GM18907 (cell line): ENCODE results near the gene DMBT1.

Experiments
- ATAC-seq: cut with Tn5 transposase; IDR thresholded peaks from one replicate; pipeline ENCODE4 v1.9.1; 2021; ENCODE audit warnings: mild to moderate bottlenecking, moderate library complexity; ENCODE audit not compliant: unreplicated experiment

Gene DMBT1

DNA sequence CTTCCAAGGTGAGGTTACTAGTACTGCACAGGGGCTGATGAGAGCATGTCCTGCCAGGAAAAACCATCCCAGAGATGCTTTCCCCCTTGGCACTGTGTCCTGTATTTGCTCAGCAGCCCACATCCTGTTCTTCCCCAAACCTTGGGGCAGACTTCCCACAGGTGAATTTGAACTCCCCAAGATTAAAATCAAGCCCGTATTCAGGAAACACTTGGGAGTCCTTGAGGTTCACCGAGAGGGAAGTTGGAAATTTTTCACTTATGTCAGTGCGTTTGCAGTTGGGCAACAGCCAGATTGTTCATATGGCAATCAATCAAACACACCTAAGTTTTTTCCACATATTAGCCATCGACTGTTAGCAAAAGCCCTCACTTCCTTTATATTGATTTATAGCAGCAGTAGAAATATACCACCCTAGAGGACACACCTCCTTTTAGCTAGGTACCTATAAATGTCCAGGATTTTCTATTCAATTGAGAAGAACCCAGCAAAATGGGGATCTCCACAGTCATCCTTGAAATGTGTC is at the start of gene DMBT1:
Gene DMBT1 (plus strand): TSS at position 476 of the 526 bp plus-strand sequence. CDS start 17 bp downstream, at position 493.
- no peak for ATAC-seq

DNA sequence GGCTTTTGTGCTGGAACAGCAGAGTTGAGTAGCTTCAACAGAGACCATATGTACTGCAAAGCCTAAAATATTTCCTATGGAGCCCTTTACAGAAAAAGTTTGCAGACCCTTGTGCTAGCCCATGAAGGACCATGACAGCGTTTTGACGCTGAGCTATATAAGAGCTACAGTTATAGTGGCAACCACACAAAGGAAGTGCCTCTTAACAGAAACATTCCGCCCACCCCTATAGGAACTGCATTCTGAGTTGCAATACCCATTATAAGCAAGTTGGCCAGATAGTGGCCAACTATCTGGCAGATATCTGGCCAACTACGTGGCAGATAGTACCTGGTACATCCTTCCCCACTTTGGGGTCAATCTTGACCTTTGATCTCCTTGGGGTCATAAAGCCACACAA is 47.5 kb upstream of the DMBT1 start:
- no peak for ATAC-seq

DNA sequence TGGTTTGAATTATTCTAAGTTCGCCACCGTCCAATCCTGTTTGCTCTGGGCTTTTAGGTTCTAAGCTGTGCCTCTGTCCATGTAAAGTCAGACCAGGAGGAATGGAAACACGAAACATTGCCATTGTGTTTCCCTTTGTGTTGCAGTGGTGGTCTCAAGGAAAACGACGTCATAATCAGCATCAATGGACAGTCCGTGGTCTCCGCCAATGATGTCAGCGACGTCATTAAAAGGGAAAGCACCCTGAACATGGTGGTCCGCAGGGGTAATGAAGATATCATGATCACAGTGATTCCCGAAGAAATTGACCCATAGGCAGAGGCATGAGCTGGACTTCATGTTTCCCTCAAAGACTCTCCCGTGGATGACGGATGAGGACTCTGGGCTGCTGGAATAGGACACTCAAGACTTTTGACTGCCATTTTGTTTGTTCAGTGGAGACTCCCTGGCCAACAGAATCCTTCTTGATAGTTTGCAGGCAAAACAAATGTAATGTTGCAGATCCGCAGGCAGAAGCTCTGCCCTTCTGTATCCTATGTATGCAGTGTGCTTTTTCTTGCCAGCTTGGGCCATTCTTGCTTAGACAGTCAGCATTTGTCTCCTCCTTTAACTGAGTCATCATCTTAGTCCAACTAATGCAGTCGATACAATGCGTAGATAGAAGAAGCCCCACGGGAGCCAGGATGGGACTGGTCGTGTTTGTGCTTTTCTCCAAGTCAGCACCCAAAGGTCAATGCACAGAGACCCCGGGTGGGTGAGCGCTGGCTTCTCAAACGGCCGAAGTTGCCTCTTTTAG is 46.3 kb upstream of the DMBT1 start:
- no peak for ATAC-seq

DNA sequence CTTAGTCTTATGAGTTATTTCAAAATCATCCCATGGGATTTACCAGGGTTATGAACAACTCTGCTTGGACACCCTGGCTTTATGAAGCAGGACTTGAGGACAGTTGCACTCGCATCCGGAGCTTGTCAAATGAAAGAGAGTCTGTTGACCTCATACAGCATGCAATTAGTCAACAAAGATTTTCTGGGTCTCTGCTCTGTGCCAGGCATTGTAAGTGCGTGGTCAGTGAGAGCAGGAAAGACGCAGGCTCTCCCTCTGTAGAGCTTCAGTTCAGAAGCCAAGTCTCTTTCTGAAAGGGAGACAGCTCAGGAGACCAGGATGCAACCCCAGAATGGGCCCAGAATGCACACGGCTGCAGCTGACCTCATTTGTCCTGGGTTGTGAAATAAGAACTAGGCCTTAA is 45.5 kb upstream of the DMBT1 start:
- no peak for ATAC-seq

DNA sequence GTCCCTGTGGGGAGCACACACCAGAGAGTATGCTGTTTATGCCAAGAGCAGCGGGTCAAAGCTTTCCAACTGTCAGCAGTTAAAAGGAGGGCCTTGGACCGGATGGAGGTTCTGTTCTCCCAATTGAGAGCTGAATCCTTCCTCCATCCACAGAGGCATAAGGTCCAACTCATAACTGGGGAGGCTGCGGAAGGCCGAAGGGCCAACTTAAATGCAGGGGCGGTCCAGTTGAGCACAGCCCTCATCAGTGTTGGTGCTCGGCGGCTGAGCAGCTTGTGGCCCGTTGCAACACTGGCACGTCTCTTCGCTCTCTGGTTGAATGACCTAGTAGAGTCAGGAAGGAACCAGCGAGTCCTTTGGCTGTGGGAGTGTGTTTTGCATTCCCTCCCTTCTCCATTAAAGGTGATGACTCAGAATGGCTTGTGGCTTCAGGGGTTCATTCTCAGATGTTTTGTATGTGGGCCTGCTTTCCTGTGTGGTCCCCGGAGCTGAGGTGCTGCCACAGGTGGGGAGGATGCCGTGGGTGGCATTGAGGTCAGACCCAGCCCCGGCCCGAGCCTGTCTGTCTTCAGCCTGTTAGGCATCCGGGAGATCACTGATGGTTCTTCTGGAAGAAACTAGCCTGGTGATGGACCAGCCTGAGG is 44.8 kb upstream of the DMBT1 start:
- no peak for ATAC-seq

DNA sequence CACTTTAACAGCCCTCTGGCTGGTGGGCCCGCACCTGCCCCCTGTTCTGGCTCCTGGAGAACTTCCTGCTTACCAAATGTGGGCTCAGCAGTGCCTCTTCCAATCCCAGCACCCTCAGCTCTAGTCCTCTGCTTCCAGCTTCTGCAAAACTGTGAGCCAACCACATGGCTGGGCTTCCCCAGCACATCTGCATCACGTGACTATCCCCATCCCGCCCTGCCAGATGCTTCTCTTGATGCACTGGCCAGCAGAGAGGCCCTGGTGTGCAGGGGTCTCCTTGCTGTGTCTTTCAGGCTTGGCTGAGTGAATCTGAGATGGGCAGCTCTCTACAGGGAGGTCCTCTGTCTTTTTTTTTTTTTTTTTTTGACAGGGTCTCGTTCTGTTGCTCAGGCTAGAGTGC is 43.8 kb upstream of the DMBT1 start:
- no peak for ATAC-seq

DNA sequence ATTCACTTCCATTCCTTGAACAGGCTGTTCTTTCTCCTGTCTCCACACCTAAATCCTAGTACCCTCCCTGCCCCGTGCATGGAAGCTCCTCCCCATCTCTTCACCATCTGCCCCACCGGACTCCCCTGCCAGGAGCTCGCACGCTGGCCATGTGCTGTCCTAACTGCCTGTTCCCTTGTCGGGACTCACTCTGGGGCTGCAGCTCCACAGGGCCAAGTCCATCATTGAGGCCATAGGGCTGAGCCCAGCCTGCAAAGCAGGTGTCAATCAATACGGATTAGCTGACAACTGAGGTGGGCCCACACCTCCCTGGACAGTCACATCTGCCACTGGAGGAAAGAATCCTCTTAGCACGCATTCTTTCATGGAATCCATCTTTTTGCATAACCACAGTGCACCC is 41.4 kb upstream of the DMBT1 start:
- no peak for ATAC-seq

DNA sequence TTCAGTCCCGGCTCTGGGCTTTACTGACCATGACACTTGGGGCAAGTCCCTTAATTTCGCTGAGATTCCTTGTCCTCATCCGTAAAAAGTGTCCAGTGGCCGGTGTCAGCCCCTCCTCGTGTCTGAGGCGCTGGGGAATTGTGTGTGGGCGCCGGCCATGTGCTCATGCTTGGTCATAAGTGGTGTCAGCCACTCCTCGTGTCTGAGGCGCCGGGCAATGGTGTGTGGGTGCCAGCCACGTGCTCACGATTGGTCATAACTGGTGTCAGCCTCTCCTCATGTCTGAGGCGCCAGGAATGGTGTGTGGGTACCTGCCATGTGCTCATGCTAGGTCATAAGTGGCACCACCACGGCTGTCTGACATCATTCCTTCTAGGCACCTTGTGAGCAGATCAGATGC is 40.7 kb upstream of the DMBT1 start:
- ATAC-seq, result no peak

DNA sequence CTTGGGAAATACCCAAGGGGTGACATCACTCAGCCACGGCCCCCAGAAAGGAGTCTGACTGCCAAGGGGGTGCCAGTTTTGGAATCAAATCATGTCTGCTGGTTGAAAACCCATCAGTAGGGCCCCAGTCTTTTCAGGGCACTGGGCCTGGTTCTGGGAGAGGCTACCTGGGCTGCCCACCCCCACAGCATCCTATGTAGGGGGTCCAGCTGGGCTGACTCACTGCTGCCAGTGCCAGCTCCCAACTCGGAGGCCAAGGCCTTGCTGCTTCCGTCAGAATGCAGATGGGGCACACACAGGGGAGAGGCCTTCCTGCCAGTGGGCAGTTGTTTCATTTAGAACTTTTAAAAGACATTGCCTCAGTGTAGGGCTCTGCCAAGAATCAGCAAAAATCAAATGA is 39.5 kb upstream of the DMBT1 start:
- ATAC-seq, result no peak

DNA sequence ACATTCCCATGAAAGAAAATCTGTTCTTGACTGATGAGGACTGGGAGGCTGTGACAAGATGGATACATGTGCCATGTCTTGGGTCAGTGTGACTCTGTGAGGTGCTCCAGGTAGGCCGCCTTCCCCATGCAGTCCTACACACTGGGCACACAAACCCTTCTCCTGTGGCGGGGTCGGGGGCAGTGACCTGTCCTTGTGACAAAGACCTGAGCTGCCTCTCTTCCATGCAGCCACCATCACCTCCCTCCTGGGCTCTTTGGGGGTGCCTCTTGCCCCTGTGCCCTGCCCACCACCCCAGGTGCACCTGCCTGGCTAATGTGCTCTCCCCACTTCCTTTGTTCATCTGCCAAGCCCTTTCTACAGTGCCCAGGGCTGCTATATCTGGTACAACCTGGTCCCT is 35.7 kb upstream of the DMBT1 start:
- no peak for ATAC-seq

DNA sequence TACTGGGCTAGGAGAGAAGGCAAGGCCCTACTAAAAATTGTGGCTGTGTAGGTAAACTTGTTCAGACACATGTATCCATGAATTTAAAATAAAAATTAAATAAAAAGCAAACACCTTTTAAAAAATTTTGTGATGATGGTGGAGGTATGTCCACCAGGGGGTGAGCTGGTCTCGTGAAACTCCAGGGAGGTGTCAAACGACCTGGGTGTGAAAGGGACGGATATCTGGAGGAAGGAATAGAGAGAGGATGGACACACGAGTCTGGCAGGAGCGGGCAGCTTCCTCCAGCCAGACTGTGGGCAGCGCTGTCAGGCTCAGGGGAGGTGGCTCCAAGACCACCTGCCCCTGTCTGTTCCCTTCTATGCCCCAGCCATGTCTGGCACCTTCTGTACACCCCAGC is 34.8 kb upstream of the DMBT1 start:
- ATAC-seq, result no peak

DNA sequence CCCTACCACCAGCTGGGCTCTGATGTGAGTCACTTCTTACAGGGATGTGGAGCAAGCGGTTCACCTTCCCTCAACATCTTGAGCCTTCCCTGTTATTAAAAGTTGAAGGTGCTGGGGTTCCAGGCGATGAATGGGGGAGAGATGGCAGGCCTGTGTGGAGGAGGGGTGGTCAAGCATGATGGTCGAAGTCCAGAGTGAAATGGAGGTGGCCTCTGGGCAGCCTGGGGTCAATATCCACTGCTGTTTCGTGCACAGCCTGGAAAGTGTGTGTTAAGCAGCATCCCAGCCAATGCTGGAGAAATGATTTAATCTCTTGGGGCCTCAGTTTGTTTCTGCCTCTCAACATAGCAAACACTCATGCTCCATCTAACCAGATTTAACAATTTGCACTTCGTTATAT is 33.7 kb upstream of the DMBT1 start:
- ATAC-seq, result no peak

DNA sequence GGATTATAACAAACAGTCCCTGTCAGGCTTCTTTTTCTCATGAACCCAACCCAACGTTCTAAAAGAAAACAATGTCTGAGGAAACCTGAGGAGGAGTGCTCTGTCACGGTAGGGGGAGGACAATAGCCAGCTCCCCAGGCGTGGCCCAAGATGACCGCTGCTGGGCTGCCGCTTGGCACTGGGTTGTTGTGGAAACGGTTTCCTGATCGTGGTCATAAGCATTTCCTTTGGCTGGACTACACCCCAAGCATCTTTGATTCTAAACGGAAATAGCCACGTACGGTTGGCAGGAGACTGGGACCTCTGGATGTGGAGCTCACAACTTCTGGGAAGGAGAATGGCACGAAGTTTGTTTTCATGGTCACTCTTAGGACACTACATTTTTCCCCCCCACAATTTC is 30.4 kb upstream of the DMBT1 start:
- ATAC-seq, result no peak

DNA sequence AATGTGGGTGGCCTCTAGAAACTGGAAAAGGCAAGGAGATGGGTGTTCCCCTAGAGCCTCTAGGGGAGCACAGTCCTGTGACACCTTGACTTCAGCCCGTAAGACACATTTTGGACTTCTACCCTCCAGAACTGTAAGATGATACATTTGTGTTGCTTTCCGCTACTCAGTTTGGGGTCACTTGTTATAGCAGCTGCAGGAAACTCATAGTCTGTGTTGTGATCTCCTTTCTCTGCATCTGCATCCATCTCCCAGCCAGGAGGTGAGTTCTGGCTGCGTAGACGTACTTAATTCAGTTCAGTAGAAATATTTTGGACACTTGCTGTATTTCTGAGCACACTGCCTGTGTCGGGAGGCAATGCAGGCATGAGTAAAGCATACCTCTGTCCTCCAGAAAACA is 29.3 kb upstream of the DMBT1 start:
- ATAC-seq, result no peak

DNA sequence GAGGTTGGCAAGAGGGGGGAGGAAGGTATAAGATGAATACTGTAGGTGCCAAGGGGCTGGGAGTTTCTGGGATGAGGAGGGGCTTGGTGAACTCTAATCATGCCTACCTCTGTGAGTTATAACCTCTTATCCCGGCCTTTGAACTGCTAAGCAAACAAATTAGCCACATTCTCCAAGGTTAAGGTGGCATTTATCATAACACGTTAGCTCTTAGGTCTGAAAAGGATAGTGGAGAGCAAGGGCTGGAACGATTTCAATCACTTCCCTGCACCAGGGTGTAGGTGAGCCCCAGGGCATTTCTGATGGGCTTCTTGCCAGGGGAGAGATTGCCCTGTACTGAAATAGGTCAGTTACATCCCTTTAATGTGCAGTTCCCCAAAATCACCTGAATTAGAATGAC is 28.6 kb upstream of the DMBT1 start:
- no peak for ATAC-seq

DNA sequence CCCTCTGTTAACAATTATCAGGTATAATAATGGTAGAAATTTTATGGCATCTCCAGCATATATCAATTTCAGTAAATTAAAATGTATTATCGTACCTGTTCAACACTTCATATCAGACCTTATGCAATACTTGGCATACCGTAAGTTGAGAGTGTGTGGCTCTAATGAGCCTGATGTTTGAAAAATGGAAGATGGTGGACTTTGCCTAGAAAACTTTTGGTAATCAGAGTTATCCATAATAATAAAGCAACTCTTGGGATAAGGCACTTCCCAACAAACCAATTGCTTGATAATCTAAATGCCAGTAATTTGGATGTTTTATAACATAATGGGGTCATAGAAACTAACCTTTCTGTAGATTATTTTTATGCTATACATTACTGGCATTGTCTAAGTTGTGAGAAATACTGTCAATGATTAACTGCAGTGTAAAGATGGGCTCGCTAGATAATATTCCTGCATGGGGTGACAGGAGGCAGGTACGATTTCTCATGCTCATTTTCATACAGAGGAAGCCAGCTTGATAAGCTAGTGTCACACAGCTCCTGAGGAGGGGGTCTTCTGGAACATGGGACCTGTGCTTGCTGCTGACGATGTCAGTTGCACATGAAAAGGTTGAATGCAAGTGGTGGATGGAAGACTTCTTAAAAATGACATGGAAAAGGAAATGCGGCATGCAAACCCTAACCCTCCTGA is 27.8 kb upstream of the DMBT1 start:
- no peak for ATAC-seq

DNA sequence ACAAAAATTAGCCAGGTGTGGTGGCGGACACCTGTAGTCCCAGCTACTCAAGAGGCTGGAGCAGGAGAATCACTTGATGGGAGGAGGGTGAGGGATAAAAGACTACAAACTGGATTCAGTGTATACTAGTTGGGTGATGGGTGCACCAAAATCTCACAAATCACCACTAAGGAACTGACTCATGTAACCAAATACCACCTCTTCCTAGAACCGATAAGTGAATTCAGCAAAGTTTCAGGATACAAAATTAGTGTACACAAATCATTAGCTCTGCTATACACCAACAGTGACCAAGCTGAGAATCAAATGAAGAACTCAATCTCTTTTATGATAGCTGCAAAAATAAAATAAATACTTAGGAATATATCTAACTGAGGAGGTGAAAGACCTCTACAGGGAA is 23.0 kb upstream of the DMBT1 start:
- ATAC-seq, result no peak

DNA sequence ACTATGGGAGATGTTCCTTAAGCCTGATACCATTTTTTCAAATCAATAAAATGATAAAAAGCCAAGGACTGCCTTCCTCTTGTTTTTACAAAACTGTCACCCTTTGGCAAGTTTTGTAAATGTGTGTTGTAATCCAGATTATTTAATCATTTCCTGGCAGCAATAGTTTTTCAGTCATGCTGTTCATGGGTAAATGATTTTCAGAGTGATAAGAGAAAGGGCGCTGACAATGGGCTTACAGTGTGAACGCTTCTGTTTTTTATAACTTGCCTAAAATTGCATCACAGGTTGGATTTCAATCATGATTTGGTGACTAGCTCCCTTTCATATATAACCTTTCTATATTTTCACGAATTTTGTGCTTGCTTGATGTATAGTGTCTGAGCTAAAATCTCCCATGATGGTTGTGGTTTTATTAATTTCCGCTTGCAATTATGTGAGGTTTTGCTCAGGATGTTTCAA is 19.0 kb upstream of the DMBT1 start:
- no peak for ATAC-seq

DNA sequence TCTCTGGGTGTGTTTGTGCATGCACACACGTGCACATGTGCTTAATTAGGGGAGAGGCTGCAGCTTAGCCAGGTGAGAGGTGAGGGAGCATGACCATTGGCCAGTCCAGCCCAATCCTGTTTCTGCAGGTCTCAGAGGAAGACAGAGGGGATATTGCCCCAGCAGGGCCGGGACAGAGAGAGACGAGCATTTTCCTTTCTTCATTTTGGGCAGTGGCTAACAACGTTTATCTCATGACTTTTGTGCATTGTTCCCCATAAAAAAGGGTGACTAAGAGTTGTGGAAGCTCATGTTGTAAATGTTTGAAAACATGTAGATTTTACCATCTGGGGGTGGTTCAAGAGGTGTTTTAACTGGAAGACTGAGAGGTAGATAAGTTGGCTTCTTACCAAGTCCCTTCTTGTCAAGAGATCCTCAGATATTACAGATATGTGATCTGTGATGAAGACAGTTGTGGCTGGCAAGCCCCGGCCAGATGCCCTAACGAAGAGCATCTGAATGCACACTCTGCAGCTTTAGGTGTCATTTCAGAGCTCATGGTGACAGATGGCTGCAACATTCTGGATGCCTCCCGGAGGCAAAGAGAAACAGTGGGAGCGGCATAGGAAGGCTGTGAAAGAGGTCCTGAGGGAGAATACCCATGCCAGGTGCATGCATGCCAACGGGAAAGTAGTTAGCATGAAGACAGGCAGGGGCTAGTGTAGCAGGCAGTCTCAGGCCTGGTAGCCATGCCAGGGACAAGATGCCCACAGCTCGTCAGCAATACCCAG is 16.7 kb upstream of the DMBT1 start:
- no peak for ATAC-seq

DNA sequence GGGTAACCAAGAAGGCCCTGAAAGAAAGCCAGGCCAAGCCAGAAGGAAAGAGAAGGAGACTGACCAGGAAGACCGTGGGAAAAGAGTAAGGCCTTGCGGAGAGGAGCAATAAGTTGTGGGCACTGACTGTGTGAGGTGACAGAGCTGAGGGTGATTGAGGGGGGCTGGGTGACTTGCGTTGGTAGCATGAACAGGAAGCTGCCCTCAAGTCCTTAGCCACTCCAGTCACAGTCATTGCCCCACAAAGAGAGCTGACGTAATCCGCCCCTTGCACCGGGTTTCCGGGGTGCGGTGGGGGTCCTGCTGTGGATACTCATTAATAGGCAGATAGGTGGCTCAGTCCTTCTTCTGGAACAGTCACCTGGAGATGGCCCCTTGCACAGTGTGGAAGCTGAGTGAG is 16.1 kb upstream of the DMBT1 start:
- ATAC-seq, result no peak

DNA sequence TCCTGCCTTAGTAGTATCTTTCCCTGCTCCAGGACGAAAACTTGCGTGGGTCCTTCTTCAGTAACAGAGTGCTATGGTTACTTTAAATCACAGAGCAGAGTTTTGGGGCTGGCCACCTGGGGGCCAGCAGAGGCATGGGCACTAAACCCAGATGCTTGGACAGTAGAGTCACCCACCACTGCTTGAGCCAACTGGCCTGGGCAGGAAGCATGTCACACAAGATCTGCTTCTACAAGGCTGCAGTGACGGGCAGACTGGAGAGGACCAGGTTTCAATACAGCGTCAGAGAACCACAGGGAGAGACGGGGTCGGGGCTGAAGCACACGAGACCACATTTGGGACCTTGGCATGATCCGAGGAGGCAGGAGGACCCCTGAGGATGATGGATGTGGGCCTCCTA is 14.3 kb upstream of the DMBT1 start:
- no peak for ATAC-seq
